Astrocyte (in vitro differentiated cells and primary cell): ENCODE data around the gene RTN4.

Experiments used
- CTCF ChIP-seq: IDR thresholded peaks from 2 replicates; pipeline ENCODE4 v1.5.1; 2011; ENCODE audit warnings: low read depth, mild to moderate bottlenecking, inconsistent platforms, low read length, moderate library complexity; ENCODE audit not compliant: insufficient read depth
- EZH2 ChIP-seq: IDR thresholded peaks from 2 replicates; pipeline ENCODE4 v1.6.1; 2012; ENCODE audit warnings: mild to moderate bottlenecking, low read length, inconsistent platforms; ENCODE audit not compliant: insufficient read depth

- no peak for TF ChIP-seq CTCF
- TF ChIP-seq EZH2 = no peak
Measured at GRCh38 chr2:55090702-55091101, 40.5 kb upstream of the RTN4 start.
